LNCAP (cell line): ENCODE results near the gene STK32B.
A peak's percentile ranks its signal among the peaks of the same experiment; 100 is the strongest.

Source experiments
- TF ChIP-seq, protein P1 (sequence below): fragments of 450-650 bp; IDR thresholded peaks from 2 replicates; pipeline ENCODE4 v1.5.1; 2017; ENCODE audit warnings: mild to moderate bottlenecking

STK32B gene

DNA sequence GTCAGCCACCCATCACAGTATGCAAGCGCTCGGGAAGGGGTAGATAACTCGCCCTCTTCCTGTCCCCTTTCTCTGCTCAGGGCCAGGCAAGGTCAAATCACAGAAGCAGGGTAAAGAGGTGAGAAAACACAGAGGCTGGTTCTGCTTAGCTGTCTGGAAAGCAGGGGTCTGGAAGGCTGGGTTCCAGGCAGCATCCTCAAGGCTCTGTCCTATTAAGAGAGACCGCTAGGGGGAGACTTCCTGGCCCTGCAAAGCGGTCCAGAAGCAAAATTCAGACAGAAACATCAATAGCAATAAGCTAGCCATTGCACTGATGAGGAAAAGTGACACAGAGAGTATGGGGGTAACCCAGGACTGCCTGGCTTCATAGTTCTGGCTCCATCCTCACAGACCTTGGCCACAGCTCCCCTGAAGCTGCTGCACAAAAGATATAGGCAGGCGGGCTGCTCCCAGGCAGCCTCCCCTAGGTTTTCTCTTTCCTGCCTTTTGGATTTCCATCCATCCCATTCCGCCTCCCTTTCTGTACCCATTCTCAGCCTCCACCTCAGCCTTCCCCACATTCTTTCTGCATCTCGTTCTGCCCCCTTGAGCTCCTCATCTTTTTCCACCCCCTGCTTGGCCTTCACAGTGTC is 348.6 kb downstream of the STK32B start:
- TF ChIP-seq, protein P1, sequence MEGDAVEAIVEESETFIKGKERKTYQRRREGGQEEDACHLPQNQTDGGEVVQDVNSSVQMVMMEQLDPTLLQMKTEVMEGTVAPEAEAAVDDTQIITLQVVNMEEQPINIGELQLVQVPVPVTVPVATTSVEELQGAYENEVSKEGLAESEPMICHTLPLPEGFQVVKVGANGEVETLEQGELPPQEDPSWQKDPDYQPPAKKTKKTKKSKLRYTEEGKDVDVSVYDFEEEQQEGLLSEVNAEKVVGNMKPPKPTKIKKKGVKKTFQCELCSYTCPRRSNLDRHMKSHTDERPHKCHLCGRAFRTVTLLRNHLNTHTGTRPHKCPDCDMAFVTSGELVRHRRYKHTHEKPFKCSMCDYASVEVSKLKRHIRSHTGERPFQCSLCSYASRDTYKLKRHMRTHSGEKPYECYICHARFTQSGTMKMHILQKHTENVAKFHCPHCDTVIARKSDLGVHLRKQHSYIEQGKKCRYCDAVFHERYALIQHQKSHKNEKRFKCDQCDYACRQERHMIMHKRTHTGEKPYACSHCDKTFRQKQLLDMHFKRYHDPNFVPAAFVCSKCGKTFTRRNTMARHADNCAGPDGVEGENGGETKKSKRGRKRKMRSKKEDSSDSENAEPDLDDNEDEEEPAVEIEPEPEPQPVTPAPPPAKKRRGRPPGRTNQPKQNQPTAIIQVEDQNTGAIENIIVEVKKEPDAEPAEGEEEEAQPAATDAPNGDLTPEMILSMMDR, result peak; percentile 53

DNA sequence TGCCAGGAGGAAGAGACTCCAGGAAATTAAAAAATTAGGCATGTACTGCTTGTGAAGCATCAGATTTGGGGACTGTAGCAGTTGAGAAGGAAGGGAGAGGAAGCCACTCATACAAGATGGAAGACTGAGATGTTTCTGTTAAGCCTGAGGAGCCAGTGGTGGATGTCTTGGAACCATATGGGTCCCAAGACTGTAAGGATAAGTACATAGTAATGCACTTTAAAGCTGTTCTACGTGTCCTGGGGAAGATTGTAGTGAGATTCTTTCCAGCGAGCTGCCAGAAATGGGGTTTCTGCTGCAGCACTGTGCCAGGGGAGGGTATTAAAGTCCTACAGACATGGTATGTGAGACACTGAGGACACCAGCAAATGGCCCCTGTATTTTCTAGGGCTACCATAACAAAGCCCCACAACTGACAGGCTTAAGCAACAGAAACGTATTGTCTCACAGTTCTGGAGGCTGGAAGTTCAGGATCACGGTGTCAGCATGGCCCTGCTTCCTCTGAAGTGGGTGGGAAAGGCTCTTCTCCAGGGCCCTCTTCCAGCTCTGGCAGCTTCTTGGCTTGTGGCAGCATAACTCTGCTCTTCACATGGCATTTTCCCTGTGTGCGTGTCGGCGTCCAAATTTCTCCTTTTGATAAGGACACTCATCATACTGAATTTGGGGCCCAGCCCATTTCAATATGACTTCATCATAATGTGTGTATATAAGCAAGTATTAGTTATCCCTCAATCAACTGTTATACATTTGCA is 352.6 kb downstream of the STK32B start:
- TF ChIP-seq, protein P1, result no peak

DNA sequence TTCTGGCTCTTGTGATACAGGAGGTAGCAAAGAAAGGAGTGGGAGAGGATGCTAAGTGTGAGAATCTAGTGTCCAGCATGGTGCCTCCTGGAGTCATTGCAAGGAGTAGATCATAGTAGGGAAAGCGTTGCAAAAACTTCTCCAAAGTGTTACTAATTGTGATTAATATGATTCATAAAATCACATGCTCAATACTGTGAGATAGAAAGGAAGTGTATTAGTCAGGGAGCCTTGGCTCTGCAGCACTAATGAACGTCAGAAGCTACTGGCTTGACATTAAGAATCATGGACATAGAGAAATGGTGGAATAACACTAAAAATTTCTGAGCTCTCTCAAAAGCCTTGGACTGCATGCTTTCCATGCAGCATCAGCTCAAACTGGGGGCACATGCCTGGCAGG is 358.0 kb downstream of the STK32B start:
- TF ChIP-seq, protein P1, result no peak

DNA sequence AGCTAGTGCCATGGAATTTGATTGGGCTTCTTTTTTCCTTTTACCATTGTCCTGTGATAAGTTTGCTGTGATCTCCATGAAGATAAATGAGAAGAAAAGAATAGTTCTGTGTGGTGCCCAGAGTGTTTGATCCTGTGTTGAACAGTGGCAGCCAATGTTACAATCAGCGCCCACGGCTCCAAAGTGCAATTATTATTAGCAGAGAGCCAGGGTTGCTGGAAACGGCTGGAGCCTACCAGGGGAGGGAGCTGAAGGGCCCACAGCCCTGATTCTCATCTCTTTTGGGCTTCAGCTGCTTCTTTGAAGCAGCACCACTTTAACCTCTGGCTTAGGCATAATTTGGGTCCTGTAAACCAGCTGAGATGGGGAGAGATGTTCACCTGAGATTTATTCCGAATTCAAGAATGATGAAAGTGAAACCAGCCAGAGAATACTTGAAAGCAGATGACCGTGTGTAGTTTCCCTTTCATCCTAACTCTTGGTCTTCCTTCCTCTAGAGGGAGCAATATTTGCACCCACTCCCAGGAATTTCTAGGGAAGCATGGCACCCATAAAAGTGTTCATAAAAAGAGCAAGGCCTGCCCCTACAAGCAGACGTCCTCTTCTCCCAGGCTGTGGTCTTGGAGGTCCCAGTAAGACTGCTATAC is 358.8 kb downstream of the STK32B start:
- TF ChIP-seq, protein P1, result no peak

DNA sequence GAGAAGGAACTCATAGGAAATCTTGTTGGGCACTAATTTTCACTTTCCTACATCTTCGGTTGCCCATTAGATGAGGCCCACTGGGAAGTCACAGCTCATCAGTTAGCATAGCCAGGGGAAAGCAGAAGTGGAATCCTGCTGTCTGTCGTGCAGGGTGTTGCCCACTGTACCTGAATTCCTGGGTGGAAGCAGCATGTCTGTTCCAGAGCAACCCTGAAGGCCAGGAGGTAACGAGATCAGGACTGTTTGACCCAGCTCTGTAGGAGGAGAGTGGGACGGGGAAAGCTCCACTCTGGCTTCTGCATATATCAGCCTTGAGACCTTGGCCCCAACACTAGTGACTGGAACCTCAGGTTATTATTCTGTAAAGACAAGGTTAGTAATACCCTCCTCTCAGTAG is 361.0 kb downstream of the STK32B start:
- TF ChIP-seq, protein P1, result no peak

DNA sequence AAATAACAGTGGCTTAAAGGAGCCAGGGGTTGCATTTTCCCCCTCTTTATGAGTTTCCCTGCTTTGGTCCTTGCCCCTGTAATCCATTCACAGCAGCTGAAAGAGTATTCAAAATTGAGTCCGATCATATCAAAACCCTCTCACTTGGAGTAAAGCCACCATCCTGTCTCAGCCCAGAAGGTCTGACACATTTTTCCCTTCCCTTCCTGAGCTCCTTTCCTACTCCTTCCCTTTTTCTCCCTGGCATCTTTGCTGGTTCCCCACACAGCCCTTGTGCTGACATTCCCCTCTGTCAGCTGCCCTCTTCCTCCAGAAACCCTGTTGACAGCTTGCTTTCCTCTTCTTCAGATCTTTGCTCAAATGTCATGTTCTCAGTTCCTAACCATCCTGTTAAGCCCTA is 361.5 kb downstream of the STK32B start:
- TF ChIP-seq, protein P1, result no peak

DNA sequence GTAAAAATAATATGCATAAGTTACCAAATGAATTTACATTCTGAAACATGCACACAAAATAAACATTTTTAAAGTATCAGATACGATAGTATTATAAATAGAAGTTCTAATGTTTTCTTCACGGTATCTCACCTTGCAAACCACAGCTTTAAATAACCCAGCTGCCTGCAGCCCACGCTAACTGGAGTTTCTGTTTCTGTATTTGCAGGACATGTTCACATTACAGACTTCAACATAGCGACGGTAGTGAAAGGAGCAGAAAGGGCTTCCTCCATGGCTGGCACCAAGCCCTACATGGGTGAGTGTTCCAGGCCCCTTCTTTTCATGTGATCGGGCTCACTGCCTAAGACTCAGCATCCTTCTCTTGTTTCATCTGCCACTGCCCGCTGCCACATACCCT is 365.4 kb downstream of the STK32B start:
- TF ChIP-seq, protein P1, result no peak
